HCT116 (cell line): ENCODE data around the gene RNPC3. TPM values are rescaled to one million over a fixed set of nuclear protein-coding genes. Genes with fewer than 3 reads are reported as not detected.

Experiments
- ATAC-seq: fragments of 200-7000 bp; cut with Tn5 transposase; 2 replicates; pipeline ENCODE4 v1.9.1; 2020; ENCODE audit warnings: mild to moderate bottlenecking, moderate library complexity
- BruUV-seq: library from RNA; stranded (reverse); fragments of 400-500 nt; replicated peaks from 2 replicates; lab custom pipeline; 2021; lab: Mats Ljungman, UMichigan
- CTCF ChIA-PET: fragments of 300-600 bp; sonication (Branson Sonifier 250); formaldehyde crosslinking; loops from one replicate; lab custom pipeline; 2021; ENCODE audit warnings: antibody characterized with exemption; lab: Charles Lee
- POLR2A ChIA-PET: fragments of 300-600, 350-600 bp; sonication (Branson Sonifier 250); formaldehyde crosslinking; loops from one replicate; lab custom pipeline; 2021; ENCODE audit warnings: antibody characterized with exemption; lab: Charles Lee
- RAD21 ChIA-PET, 2 experiments: fragments of 300-600 bp; sonication (Branson Sonifier 250); formaldehyde crosslinking; loops; one replicate each; lab custom pipeline; 2023; ENCODE audit warnings: low total read pairs in 2 of 2; ENCODE audit not compliant: uncharacterized antibody in 2 of 2, unreplicated experiment in 2 of 2, low non-redundant PET in 1 of 2; lab: Charles Lee
- DNase-seq: peaks from one replicate; pipeline ENCODE4 v3.0.0-alpha.2; 2010; ENCODE audit warnings: low read depth, low spot score
- H2AFZ ChIP-seq: fragments of 200-600 bp; shearing (Covaris generic), sonication (generic); 2 replicates; pipeline ENCODE4 v1.6.1; 2017; ENCODE audit warnings: low read depth, mixed run types, mixed read lengths, antibody characterized with exemption, low read length; ENCODE audit not compliant: poor library complexity, severe bottlenecking
- H3K27ac ChIP-seq: 2 replicates; pipeline ENCODE4 v1.5.1; 2012; ENCODE audit warnings: low read depth, low read length
- H3K27me3 ChIP-seq: fragments of 200-600 bp; sonication (generic); 2 replicates; pipeline ENCODE4 v1.6.1; 2016; ENCODE audit warnings: mixed run types, low read length, mixed read lengths; ENCODE audit not compliant: insufficient read depth
- H3K36me3 ChIP-seq, 2 experiments: fragments of 200-500 bp in 1 of 2; fragments of 200-600 bp in 1 of 2; sonication (Bioruptor generic) in 1 of 2; sonication (generic) in 1 of 2; 2 replicates each; pipeline versions ENCODE4 v1.5.1 to v1.6.1; 2014 to 2016; ENCODE audit warnings: low read length in 2 of 2, inconsistent platforms in 1 of 2, mixed read lengths in 1 of 2, mixed run types in 1 of 2; ENCODE audit not compliant: insufficient read depth in 2 of 2, control insufficient read depth in 1 of 2
- H3K4me1 ChIP-seq, 2 experiments: fragments of 200-600 bp in 1 of 2; sonication (generic) in 1 of 2; 2 replicates each; pipeline versions ENCODE4 v1.5.1 to v1.6.1; 2012 to 2017; ENCODE audit warnings: low read length in 2 of 2, inconsistent platforms in 1 of 2, mild to moderate bottlenecking in 1 of 2, mixed read lengths in 1 of 2, mixed run types in 1 of 2, moderate library complexity in 1 of 2; ENCODE audit not compliant: insufficient read depth in 2 of 2, control insufficient read depth in 1 of 2
- H3K4me2 ChIP-seq: fragments of 200-600 bp; sonication (generic); 2 replicates; pipeline ENCODE4 v1.6.1; 2017; ENCODE audit warnings: mixed run types, low read length, mixed read lengths
- H3K4me3 ChIP-seq, 2 experiments: fragments of 200-600 bp in 1 of 2; sonication (generic) in 1 of 2; replicated peaks in 1 of 2; 2 replicates each; pipeline ENCODE4 v1.5.1; 2011 to 2016; ENCODE audit warnings: low read length in 2 of 2, control low read depth in 1 of 2, low read depth in 1 of 2, mild to moderate bottlenecking in 1 of 2, mixed read lengths in 1 of 2, mixed run types in 1 of 2
- H3K79me2 ChIP-seq: fragments of 200-600 bp; sonication (generic); 2 replicates; pipeline ENCODE4 v1.6.1; 2017; ENCODE audit warnings: mild to moderate bottlenecking, mixed run types, low read length, moderate library complexity, mixed read lengths; ENCODE audit not compliant: insufficient read depth
- H3K9ac ChIP-seq: fragments of 200-600 bp; sonication (generic); 2 replicates; pipeline ENCODE4 v1.6.1; 2016; ENCODE audit warnings: low read length, mixed read lengths
- H3K9me2 ChIP-seq: fragments of 200-600 bp; sonication (generic), shearing (Covaris generic); 2 replicates; pipeline ENCODE4 v1.6.1; 2017; ENCODE audit warnings: mixed run types, mild to moderate bottlenecking, moderate library complexity; ENCODE audit not compliant: insufficient read depth
- H3K9me3 ChIP-seq, 2 experiments: fragments of 200-500 bp in 1 of 2; fragments of 200-600 bp in 1 of 2; sonication (Bioruptor generic) in 1 of 2; sonication (generic) in 1 of 2; 2 replicates each; pipeline ENCODE4 v1.6.1; 2014 to 2017; ENCODE audit warnings: low read length in 2 of 2, mixed read lengths in 2 of 2, inconsistent platforms in 1 of 2, low read depth in 1 of 2, mild to moderate bottlenecking in 1 of 2, mixed run types in 1 of 2, moderate library complexity in 1 of 2; ENCODE audit not compliant: control insufficient read depth in 1 of 2, insufficient read depth in 1 of 2
- H4K20me1 ChIP-seq: fragments of 200-600 bp; sonication (generic), shearing (Covaris generic); 2 replicates; pipeline ENCODE4 v1.6.1; 2017; ENCODE audit warnings: mixed run types, mild to moderate bottlenecking, moderate library complexity; ENCODE audit not compliant: insufficient read depth
- EZH2 ChIP-seq: fragments of 200-600 bp; sonication (generic); IDR thresholded peaks from 2 replicates; pipeline ENCODE4 v1.6.1; 2017; ENCODE audit warnings: antibody characterized with exemption, mixed run types
- EZH2phosphoT487 ChIP-seq: fragments of 200-600 bp; IDR thresholded peaks from 2 replicates; pipeline ENCODE4 v1.6.1; 2018; ENCODE audit warnings: antibody characterized with exemption, borderline replicate concordance
- FOSL1 ChIP-seq: IDR thresholded peaks from 2 replicates; pipeline ENCODE4 v1.6.1; 2012; ENCODE audit warnings: low read depth
- JUND ChIP-seq: IDR thresholded peaks from 2 replicates; pipeline ENCODE4 v1.6.1; 2012
- POLR2A ChIP-seq: IDR thresholded peaks from 2 replicates; pipeline ENCODE4 v1.7.0; 2011; ENCODE audit warnings: borderline replicate concordance; ENCODE audit not compliant: insufficient read depth, insufficient read length; ENCODE audit errors: extremely low read depth
- POLR2AphosphoS5 ChIP-seq: IDR thresholded peaks from 2 replicates; pipeline ENCODE4 v1.6.1; 2011; ENCODE audit warnings: mild to moderate bottlenecking, low read depth, low read length, moderate library complexity
- REST ChIP-seq: IDR thresholded peaks from 2 replicates; pipeline ENCODE4 v1.6.1; 2012; ENCODE audit warnings: low read depth
- SP1 ChIP-seq: IDR thresholded peaks from 2 replicates; pipeline ENCODE4 v1.6.1; 2012; ENCODE audit warnings: low read depth
- YY1 ChIP-seq: IDR thresholded peaks from 2 replicates; pipeline ENCODE4 v1.6.1; 2011; ENCODE audit warnings: low read length, low read depth, moderate library complexity, mild to moderate bottlenecking; ENCODE audit not compliant: insufficient replicate concordance; ENCODE audit errors: extremely low read depth
- ZFX ChIP-seq: fragments of 450-650 bp; IDR thresholded peaks from 2 replicates; pipeline ENCODE4 v1.6.1; 2017
- intact Hi-C: fragments of 100-400 bp; cut with micrococcal nuclease; formaldehyde crosslinking; loops from 2 replicates; pipeline ENCODE4 v1.10.0; 2022
- total RNA-seq: library from RNA; stranded (reverse); gene quantifications from one replicate; pipeline ENCODE4 v1.2.1, GENCODE V29; 2021; ENCODE audit not compliant: unreplicated experiment

Gene RNPC3
- total RNA-seq, 1 experiment from 2014 or later = 11.1 TPM

GRCh38 chr1:103496014-103496635 lies 29.4 kb upstream of the RNPC3 start:
- ChIA-PET RAD21 (no interaction called here), CTCF (no interaction called here), POLR2A (no interaction called here)
- Histone ChIP-seq H3K36me3 (no peaks in the 10 kb centered on the region), H3K9me2 (no peaks in the 10 kb centered on the region), H3K4me2 (no peak overlapping the region), H3K9ac (no peak overlapping the region), H3K27me3 (no peaks in the 10 kb centered on the region), H3K4me1 (no peaks in the 10 kb centered on the region), H2AFZ (no peak overlapping the region), H3K9me3 (no peaks in the 10 kb centered on the region), H4K20me1 (no peaks in the 10 kb centered on the region; the same call in 1 of the 2 replicates), H3K4me3 (no peak overlapping the region), H3K27ac (no peak overlapping the region), H3K79me2 (no peaks in the 10 kb centered on the region)
- DNase-seq = no peak
- intact Hi-C loops = no loop called here
- ATAC-seq = no peak
- BruUV-seq = no TSS peak
- TF ChIP-seq POLR2A (no peak), EZH2phosphoT487 (no peak), JUND (no peak), SP1 (no peak), EZH2 (no peak), POLR2AphosphoS5 (no peak), ZFX (no peak), REST (no peak), FOSL1 (no peak), YY1 (no peak)
